Right lobe of liver (tissue), 4 donors: Measurements from ENCODE around the gene FBLN2.

ENCODE experiments used
- POLR2A ChIP-seq: fragments of 450-650 bp; IDR thresholded peaks from one replicate; pipeline ENCODE4 v1.6.1; 2017; ENCODE audit warnings: antibody characterized with exemption, mild to moderate bottlenecking
- TF ChIP-seq, protein P1 (sequence below), 4 donors: fragments of 200-600 bp in 3 of 4; fragments of 450-650 bp in 1 of 4; IDR thresholded peaks; one replicate each; pipeline versions ENCODE4 v1.5.1 to v1.8.0; 2016 to 2022; ENCODE audit warnings: antibody characterized with exemption in 4 of 4, mild to moderate bottlenecking in 2 of 4
- donor health status: DM: no; HTN: no; CAD: no.
- donor health status: DM: no; HTN: no; CAD: no.
- donor health status: DM: no; HTN: yes; CAD: no.

GRCh38 chr3:13588221-13588701 is 39.3 kb downstream of the FBLN2 start:
- TF ChIP-seq POLR2A: no peak
- TF ChIP-seq, protein P1, sequence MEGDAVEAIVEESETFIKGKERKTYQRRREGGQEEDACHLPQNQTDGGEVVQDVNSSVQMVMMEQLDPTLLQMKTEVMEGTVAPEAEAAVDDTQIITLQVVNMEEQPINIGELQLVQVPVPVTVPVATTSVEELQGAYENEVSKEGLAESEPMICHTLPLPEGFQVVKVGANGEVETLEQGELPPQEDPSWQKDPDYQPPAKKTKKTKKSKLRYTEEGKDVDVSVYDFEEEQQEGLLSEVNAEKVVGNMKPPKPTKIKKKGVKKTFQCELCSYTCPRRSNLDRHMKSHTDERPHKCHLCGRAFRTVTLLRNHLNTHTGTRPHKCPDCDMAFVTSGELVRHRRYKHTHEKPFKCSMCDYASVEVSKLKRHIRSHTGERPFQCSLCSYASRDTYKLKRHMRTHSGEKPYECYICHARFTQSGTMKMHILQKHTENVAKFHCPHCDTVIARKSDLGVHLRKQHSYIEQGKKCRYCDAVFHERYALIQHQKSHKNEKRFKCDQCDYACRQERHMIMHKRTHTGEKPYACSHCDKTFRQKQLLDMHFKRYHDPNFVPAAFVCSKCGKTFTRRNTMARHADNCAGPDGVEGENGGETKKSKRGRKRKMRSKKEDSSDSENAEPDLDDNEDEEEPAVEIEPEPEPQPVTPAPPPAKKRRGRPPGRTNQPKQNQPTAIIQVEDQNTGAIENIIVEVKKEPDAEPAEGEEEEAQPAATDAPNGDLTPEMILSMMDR (IDR thresholded peaks at IDR 0.05): no peak
